ENCODE data around the gene ENG. TPM values are rescaled to one million over a fixed set of nuclear protein-coding genes. Genes with fewer than 3 reads are reported as not detected.
"Not testable (repeated sequence)": the region's sequence is repeated elsewhere in the genome, so short reads cannot be mapped to it uniquely, and the experiment has no call there.

ENG gene
- total RNA-seq, 2 experiments from 2014 or later: 17.2 to 17.3 TPM

- H3K9me3 Mint-ChIP-seq: peaks cover 2% of the 10 kb centered on the region
- H3K27me3 Mint-ChIP-seq: no peaks in the 10 kb centered on the region
- DNase-seq: no peak
- peaks cover 15% of the 10 kb centered on the region for H3K4me1 Mint-ChIP-seq
- POLR2A ChIA-PET: no interaction called here
- no peak overlapping the region for H3K4me3 Mint-ChIP-seq
- peaks cover 62% of the 10 kb centered on the region for H3K36me3 Mint-ChIP-seq (ENCODE audit: low read depth)
- CTCF ChIA-PET: interaction anchor here (0.5 to 1.4 kb wide), 4 partner anchors 18 to 717 kb away, joined by 3 to 6 read pairs (median 4); no protein-coding TSS in a partner anchor
- no peak overlapping the region for H3K27ac Mint-ChIP-seq
These were observed 33.3 kb upstream of the ENG start for GRCh38 chr9:127887792-127888191.

GRCh38 chr9:127886401-127886972, 32.0 kb upstream of the ENG start:
- Mint-ChIP-seq H3K4me3 (no peak overlapping the region), H3K27me3 (no peaks in the 10 kb centered on the region), H3K27ac (no peak overlapping the region), H3K9me3 (no peaks in the 10 kb centered on the region), H3K36me3 (ENCODE audit: low read depth) (peaks cover 54% of the 10 kb centered on the region), H3K4me1 (peaks cover 7% of the 10 kb centered on the region)
- no peak for DNase-seq
- CTCF ChIA-PET: interaction anchor here (1.1 to 1.4 kb wide), 2 partner anchors 17 to 34 kb away, joined by 3 to 6 read pairs; no protein-coding TSS in a partner anchor
- POLR2A ChIA-PET: no interaction called here

- CTCF ChIA-PET: interaction anchor here (0.6 to 1.6 kb wide), 6 partner anchors 9 to 151 kb away, joined by 3 to 11 read pairs (median 3); partner anchors contain the start of gene TOR2A
- POLR2A ChIA-PET: no interaction called here
- Mint-ChIP-seq H3K9me3 (no peaks in the 10 kb centered on the region), H3K27ac (no peak overlapping the region), H3K27me3 (no peaks in the 10 kb centered on the region), H3K36me3 (ENCODE audit: low read depth) (peaks cover 47% of the 10 kb centered on the region), H3K4me3 (no peak overlapping the region), H3K4me1 (peaks cover 5% of the 10 kb centered on the region)
- DNase-seq: no peak
These were observed 31.2 kb upstream of the ENG start for GRCh38 chr9:127885508-127886281.

- Mint-ChIP-seq H3K27ac (no peak overlapping the region), H3K4me3 (no peak overlapping the region), H3K27me3 (no peaks in the 10 kb centered on the region), H3K36me3 (ENCODE audit: low read depth) (peaks cover 44% of the 10 kb centered on the region), H3K9me3 (no peaks in the 10 kb centered on the region), H3K4me1 (peaks cover 5% of the 10 kb centered on the region)
- POLR2A ChIA-PET: no interaction called here
- no peak for DNase-seq
- CTCF ChIA-PET: interaction anchor here (0.7 to 1.6 kb wide), 6 partner anchors 11 to 276 kb away, joined by 3 to 11 read pairs (median 3); partner anchors contain the start of gene TOR2A
These were observed 30.6 kb upstream of the ENG start for GRCh38 chr9:127884976-127885490.

- Mint-ChIP-seq H3K4me1 (peaks cover 5% of the 10 kb centered on the region), H3K27ac (no peak overlapping the region), H3K9me3 (no peaks in the 10 kb centered on the region), H3K27me3 (no peaks in the 10 kb centered on the region), H3K36me3 (ENCODE audit: low read depth) (peaks cover 41% of the 10 kb centered on the region), H3K4me3 (no peak overlapping the region)
- ChIA-PET POLR2A (no interaction called here), CTCF (interaction anchor here (1.1 to 1.6 kb wide), 4 partner anchors 11 to 276 kb away, joined by 3 to 11 read pairs (median 4); partner anchors contain the start of gene TOR2A)
- no peak for DNase-seq
These were observed 30.0 kb upstream of the ENG start for GRCh38 chr9:127884427-127884911.

- POLR2A ChIA-PET: no interaction called here
- H3K4me1 Mint-ChIP-seq: peaks cover 5% of the 10 kb centered on the region
- peak overlapping the region; percentile 42 for H3K27ac Mint-ChIP-seq
- DNase-seq: no peak
- no peaks in the 10 kb centered on the region for H3K27me3 Mint-ChIP-seq
- peaks cover 41% of the 10 kb centered on the region for H3K36me3 Mint-ChIP-seq (ENCODE audit: low read depth)
- CTCF ChIA-PET: interaction anchor here (1.1 to 1.6 kb wide), 2 partner anchors 14 to 275 kb away, joined by 3 to 11 read pairs; no protein-coding TSS in a partner anchor
- no peak overlapping the region for H3K4me3 Mint-ChIP-seq
- H3K9me3 Mint-ChIP-seq: no peaks in the 10 kb centered on the region
These were observed 29.5 kb upstream of the ENG start for GRCh38 chr9:127883959-127884358.

GRCh38 chr9:127881715-127882114, 27.3 kb upstream of the ENG start:
- H3K27me3 Mint-ChIP-seq, H3K4me3 Mint-ChIP-seq, DNase-seq, H3K4me1 Mint-ChIP-seq, H3K9me3 Mint-ChIP-seq, H3K27ac Mint-ChIP-seq, POLR2A ChIA-PET: not testable (repeated sequence)
- CTCF ChIA-PET: interaction anchor here (0.9 to 2.6 kb wide), 6 partner anchors 9 to 293 kb away, joined by 3 to 19 read pairs (median 6); partner anchors contain the start of gene TOR2A
- peaks cover 25% of the 10 kb centered on the region for H3K36me3 Mint-ChIP-seq (ENCODE audit: low read depth)

GRCh38 chr9:127880143-127880542, 25.7 kb upstream of the ENG start:
- ChIA-PET POLR2A (no interaction called here), CTCF (interaction anchor here (0.7 kb wide), 1 partner anchor 45 kb away, joined by 5 read pairs; no protein-coding TSS in a partner anchor)
- no peak for DNase-seq
- Mint-ChIP-seq H3K27ac (no peak overlapping the region), H3K9me3 (no peaks in the 10 kb centered on the region), H3K4me3 (no peak overlapping the region), H3K4me1 (peaks cover 5% of the 10 kb centered on the region), H3K27me3 (peaks cover 4% of the 10 kb centered on the region), H3K36me3 (ENCODE audit: low read depth) (peaks cover 18% of the 10 kb centered on the region)

- no peak for DNase-seq
- H3K36me3 Mint-ChIP-seq (ENCODE audit: low read depth): peaks cover 5% of the 10 kb centered on the region
- POLR2A ChIA-PET: no interaction called here
- CTCF ChIA-PET: interaction anchor here (0.5 to 0.9 kb wide), 3 partner anchors 17 to 348 kb away, joined by 3 to 7 read pairs (median 3); partner anchors contain the start of gene TOR2A
- no peaks in the 10 kb centered on the region for H3K9me3 Mint-ChIP-seq
- peaks cover 4% of the 10 kb centered on the region for H3K27me3 Mint-ChIP-seq
- H3K4me1 Mint-ChIP-seq: peaks cover 3% of the 10 kb centered on the region
- no peak overlapping the region for H3K4me3 Mint-ChIP-seq
- no peak overlapping the region for H3K27ac Mint-ChIP-seq
These were observed 24.4 kb upstream of the ENG start for GRCh38 chr9:127878652-127879390.

GRCh38 chr9:127878001-127878651, 23.7 kb upstream of the ENG start:
- peaks cover 4% of the 10 kb centered on the region for H3K27me3 Mint-ChIP-seq
- no peak overlapping the region for H3K27ac Mint-ChIP-seq
- CTCF ChIA-PET: interaction anchor here (0.8 to 0.9 kb wide), 3 partner anchors 18 to 143 kb away, joined by 3 to 4 read pairs (median 3); partner anchors contain the start of gene TOR2A
- DNase-seq: no peak
- H3K9me3 Mint-ChIP-seq: no peaks in the 10 kb centered on the region
- H3K4me3 Mint-ChIP-seq: no peak overlapping the region
- peaks cover 4% of the 10 kb centered on the region for H3K36me3 Mint-ChIP-seq (ENCODE audit: low read depth)
- peaks cover 3% of the 10 kb centered on the region for H3K4me1 Mint-ChIP-seq
- POLR2A ChIA-PET: no interaction called here

GRCh38 chr9:127877566-127877998, 23.1 kb upstream of the ENG start, which contains the start of gene AK1:
AK1 (minus strand) TSS chr9:127877675; CDS start chr9:127874617, 3,058 bp downstream.
- Mint-ChIP-seq H3K27ac (no peak within 1 kb of the TSS), H3K36me3 (ENCODE audit: low read depth) (peaks cover 4% of the 10 kb centered on the region), H3K27me3 (peaks cover 4% of the 10 kb centered on the region), H3K9me3 (no peaks in the 10 kb centered on the region), H3K4me1 (peaks cover 3% of the 10 kb centered on the region), H3K4me3 (no peak within 1 kb of the TSS)
- no peak for DNase-seq
- ChIA-PET CTCF (interaction anchor here (0.8 kb wide), 2 partner anchors 56 to 143 kb away, joined by 3 to 4 read pairs; partner anchors contain the start of gene TOR2A), POLR2A (no interaction called here)
